Stimulated activated naive CD8-positive, alpha-beta T cell treated with anti-CD3 and anti-CD28 coated beads, Interleukin-15, amount 100 ng/mL, for 72 hours (primary cell): ENCODE results near the gene FIGNL1.

ENCODE experiments used
- ATAC-seq: fragments of 150-1000 bp; cut with Tn5 transposase; 2 replicates; pipeline ENCODE4 v1.10.0; 2021; ENCODE audit warnings: mild to moderate bottlenecking, moderate library complexity
- DNase-seq, 2 donors: peaks; one replicate each; pipeline ENCODE4 v3.0.0; 2021 to 2022
- H3K27ac Mint-ChIP-seq, 2 donors: one replicate each; pipeline ENCODE4 v1.8.0; 2022; ENCODE audit warnings: mild to moderate bottlenecking in 2 of 2, mixed read lengths in 2 of 2, moderate library complexity in 2 of 2
- H3K27me3 Mint-ChIP-seq: one replicate; pipeline ENCODE4 v1.8.0; 2022; ENCODE audit warnings: mixed read lengths
- H3K4me1 Mint-ChIP-seq: one replicate; pipeline ENCODE4 v1.8.0; 2022; ENCODE audit warnings: mild to moderate bottlenecking, mixed read lengths
- H3K4me3 Mint-ChIP-seq, 2 donors: one replicate each; pipeline ENCODE4 v1.8.0; 2022; ENCODE audit warnings: mild to moderate bottlenecking in 2 of 2, mixed read lengths in 2 of 2, moderate library complexity in 1 of 2
- H3K9me3 Mint-ChIP-seq, 2 donors: one replicate each; pipeline ENCODE4 v1.8.0; 2022; ENCODE audit warnings: mixed read lengths in 2 of 2

Gene FIGNL1

GRCh38 chr7:50449881-50450589 lies at the start of gene FIGNL1:
FIGNL1 (minus strand) TSS chr7:50450350; CDS start chr7:50447287, 3,063 bp downstream.
- no peaks in the 10 kb centered on the region for H3K9me3 Mint-ChIP-seq
- H3K4me1 Mint-ChIP-seq, result peaks cover 55% of the 10 kb centered on the region
- peak within 1 kb of the TSS; percentile 93 to 98 for H3K27ac Mint-ChIP-seq

GRCh38 chr7:50499092-50499491 lies 48.9 kb upstream of the FIGNL1 start:
- Mint-ChIP-seq H3K4me3 (no peak overlapping the region), H3K9me3 (no peaks in the 10 kb centered on the region), H3K27ac (no peak overlapping the region), H3K27me3 (peaks cover 43% of the 10 kb centered on the region), H3K4me1 (peaks cover 12% of the 10 kb centered on the region)
- DNase-seq (no peak), ATAC-seq (no peak)

More at GRCh38 chr7:50449881-50450589, at the start of gene FIGNL1:
- H3K27me3 Mint-ChIP-seq, result no peaks in the 10 kb centered on the region
- peak within 1 kb of the TSS; percentile 79 to 98 for H3K4me3 Mint-ChIP-seq
- DNase-seq (peak; percentile 83 to 89), ATAC-seq (peak; percentile 94)

- ATAC-seq, result no peak
- H3K27me3 Mint-ChIP-seq, result peaks cover 51% of the 10 kb centered on the region
- DNase-seq, result no peak
- no peak overlapping the region for H3K4me3 Mint-ChIP-seq
- H3K4me1 Mint-ChIP-seq, result peaks cover 12% of the 10 kb centered on the region
- H3K9me3 Mint-ChIP-seq, result no peaks in the 10 kb centered on the region
- no peak overlapping the region for H3K27ac Mint-ChIP-seq
These were observed 47.8 kb upstream of the FIGNL1 start for GRCh38 chr7:50497968-50498367.

GRCh38 chr7:50497068-50497642 lies 47.0 kb upstream of the FIGNL1 start:
- ATAC-seq, result no peak
- Mint-ChIP-seq H3K27ac (peak overlapping the region in 1 of 2 donors; percentile 35), H3K4me1 (peaks cover 12% of the 10 kb centered on the region), H3K27me3 (peaks cover 58% of the 10 kb centered on the region), H3K4me3 (peak overlapping the region in 1 of 2 donors; percentile 11), H3K9me3 (no peaks in the 10 kb centered on the region)
- DNase-seq, result no peak

GRCh38 chr7:50496569-50496968 lies 46.4 kb upstream of the FIGNL1 start:
- Mint-ChIP-seq H3K27me3 (peaks cover 58% of the 10 kb centered on the region), H3K9me3 (no peaks in the 10 kb centered on the region), H3K27ac (no peak overlapping the region), H3K4me1 (peaks cover 12% of the 10 kb centered on the region), H3K4me3 (no peak overlapping the region)
- ATAC-seq, result no peak
- DNase-seq, result no peak

GRCh38 chr7:50495746-50496145 lies 45.6 kb upstream of the FIGNL1 start:
- DNase-seq (no peak), ATAC-seq (no peak)
- no peak overlapping the region for H3K4me3 Mint-ChIP-seq
- H3K27me3 Mint-ChIP-seq, result peaks cover 58% of the 10 kb centered on the region
- peaks cover 12% of the 10 kb centered on the region for H3K4me1 Mint-ChIP-seq
- H3K9me3 Mint-ChIP-seq, result no peaks in the 10 kb centered on the region
- no peak overlapping the region for H3K27ac Mint-ChIP-seq

GRCh38 chr7:50492770-50493519 lies 42.8 kb upstream of the FIGNL1 start:
- Mint-ChIP-seq H3K27ac (no peak overlapping the region), H3K4me3 (no peak overlapping the region), H3K27me3 (peaks cover 35% of the 10 kb centered on the region), H3K4me1 (peaks cover 12% of the 10 kb centered on the region), H3K9me3 (no peaks in the 10 kb centered on the region)
- ATAC-seq (no peak), DNase-seq (no peak)

GRCh38 chr7:50491943-50492342 lies 41.8 kb upstream of the FIGNL1 start:
- Mint-ChIP-seq H3K27ac (no peak overlapping the region), H3K27me3 (peaks cover 25% of the 10 kb centered on the region), H3K4me3 (no peak overlapping the region), H3K4me1 (peaks cover 5% of the 10 kb centered on the region), H3K9me3 (no peaks in the 10 kb centered on the region)
- DNase-seq, result no peak
- no peak for ATAC-seq

GRCh38 chr7:50491209-50491608 lies 41.1 kb upstream of the FIGNL1 start:
- no peak overlapping the region for H3K4me3 Mint-ChIP-seq
- DNase-seq, result no peak

GRCh38 chr7:50488379-50488778 lies 38.2 kb upstream of the FIGNL1 start:
- H3K27ac Mint-ChIP-seq, result no peak overlapping the region
- ATAC-seq (no peak), DNase-seq (no peak)
- H3K9me3 Mint-ChIP-seq, result no peaks in the 10 kb centered on the region
- H3K4me3 Mint-ChIP-seq, result no peak overlapping the region
- H3K27me3 Mint-ChIP-seq, result peaks cover 19% of the 10 kb centered on the region
- H3K4me1 Mint-ChIP-seq, result no peaks in the 10 kb centered on the region

More at GRCh38 chr7:50491209-50491608, 41.1 kb upstream of the FIGNL1 start:
- Mint-ChIP-seq H3K4me1 (no peaks in the 10 kb centered on the region), H3K27ac (no peak overlapping the region), H3K27me3 (peaks cover 21% of the 10 kb centered on the region), H3K9me3 (no peaks in the 10 kb centered on the region)
- ATAC-seq, result no peak

- no peaks in the 10 kb centered on the region for H3K9me3 Mint-ChIP-seq
- no peak for DNase-seq
- no peaks in the 10 kb centered on the region for H3K4me1 Mint-ChIP-seq
These were observed 36.4 kb upstream of the FIGNL1 start for GRCh38 chr7:50486512-50486911.

GRCh38 chr7:50481867-50482266 lies 31.7 kb upstream of the FIGNL1 start:
- Mint-ChIP-seq H3K27me3 (peaks cover 8% of the 10 kb centered on the region), H3K4me1 (no peaks in the 10 kb centered on the region), H3K9me3 (no peaks in the 10 kb centered on the region), H3K27ac (no peak overlapping the region), H3K4me3 (no peak overlapping the region)
- ATAC-seq (no peak), DNase-seq (no peak)

More at GRCh38 chr7:50486512-50486911, 36.4 kb upstream of the FIGNL1 start:
- H3K27me3 Mint-ChIP-seq, result peaks cover 8% of the 10 kb centered on the region
- no peak for ATAC-seq
- no peak overlapping the region for H3K4me3 Mint-ChIP-seq
- no peak overlapping the region for H3K27ac Mint-ChIP-seq

GRCh38 chr7:50480797-50481196 lies 30.6 kb upstream of the FIGNL1 start:
- ATAC-seq, result no peak
- H3K4me3 Mint-ChIP-seq, result no peak overlapping the region
- H3K27me3 Mint-ChIP-seq, result peaks cover 8% of the 10 kb centered on the region
- H3K4me1 Mint-ChIP-seq, result no peaks in the 10 kb centered on the region
- no peak overlapping the region for H3K27ac Mint-ChIP-seq
- DNase-seq, result no peak
- H3K9me3 Mint-ChIP-seq, result no peaks in the 10 kb centered on the region

- H3K27me3 Mint-ChIP-seq, result peaks cover 8% of the 10 kb centered on the region
- DNase-seq (no peak), ATAC-seq (no peak)
- no peak overlapping the region for H3K27ac Mint-ChIP-seq
- H3K4me3 Mint-ChIP-seq, result no peak overlapping the region
- H3K4me1 Mint-ChIP-seq, result peaks cover 3% of the 10 kb centered on the region
- H3K9me3 Mint-ChIP-seq, result no peaks in the 10 kb centered on the region
These were observed 29.8 kb upstream of the FIGNL1 start for GRCh38 chr7:50479743-50480517.

- peaks cover 6% of the 10 kb centered on the region for H3K4me1 Mint-ChIP-seq
- H3K9me3 Mint-ChIP-seq, result no peaks in the 10 kb centered on the region
- no peak for ATAC-seq
- no peak for DNase-seq
- peaks cover 20% of the 10 kb centered on the region for H3K27me3 Mint-ChIP-seq
- H3K27ac Mint-ChIP-seq, result no peak overlapping the region
- H3K4me3 Mint-ChIP-seq, result no peak overlapping the region
These were observed 27.5 kb upstream of the FIGNL1 start for GRCh38 chr7:50477640-50478039.
